A549 (cell line): ENCODE results near the gene RSL24D1.

Source experiments
- CHD2 ChIP-seq: fragments of 150-350 bp; IDR thresholded peaks from 2 replicates; pipeline ENCODE4 v1.6.1; 2014; ENCODE audit warnings: low read length; ENCODE audit not compliant: partially characterized antibody
- CTCF ChIP-seq: fragments of >200 bp; sonication (Bioruptor Twin); formaldehyde crosslinking; IDR thresholded peaks from 3 replicates; pipeline ENCODE4 v1.5.1; 2016

- TF ChIP-seq CTCF (no peak), CHD2 (no peak)
Measured at GRCh38 chr15:55224892-55225291, 28.2 kb upstream of the RSL24D1 start.
